Activated CD4-positive, alpha-beta T cell treated with anti-CD3 and anti-CD28 coated beads, Interleukin-2, amount 10 ng/mL, durations not matched to agents 7 days and 5 days (primary cell): ENCODE data around the gene TUFT1. TPM values are rescaled to one million over a fixed set of nuclear protein-coding genes. Genes with fewer than 3 reads are reported as not detected.

Experiments used
- CTCF ChIA-PET: fragments of 350-600 bp; sonication (Branson Sonifier 250); formaldehyde crosslinking; loops from one replicate; lab custom pipeline; 2021; ENCODE audit warnings: antibody characterized with exemption; lab: Charles Lee
- POLR2A ChIA-PET: fragments of 350-600 bp; sonication (Branson Sonifier 250); formaldehyde crosslinking; loops from one replicate; lab custom pipeline; 2021; ENCODE audit warnings: antibody characterized with exemption; lab: Charles Lee
- DNase-seq: peaks from one replicate; pipeline ENCODE4 v3.0.0-alpha.2; 2020
- H3K27ac Mint-ChIP-seq: one replicate; pipeline ENCODE4 v1.8.0; 2021; ENCODE audit warnings: mild to moderate bottlenecking, moderate library complexity, mixed read lengths
- H3K27me3 Mint-ChIP-seq: one replicate; pipeline ENCODE4 v1.8.0; 2021; ENCODE audit warnings: mixed read lengths
- H3K36me3 Mint-ChIP-seq: one replicate; pipeline ENCODE4 v1.8.0; 2021; ENCODE audit warnings: low read depth, mixed read lengths
- H3K4me1 Mint-ChIP-seq: one replicate; pipeline ENCODE4 v1.8.0; 2021; ENCODE audit warnings: mixed read lengths
- H3K4me3 Mint-ChIP-seq: one replicate; pipeline ENCODE4 v1.8.0; 2021; ENCODE audit warnings: mild to moderate bottlenecking, moderate library complexity, mixed read lengths
- H3K9me3 Mint-ChIP-seq: one replicate; pipeline ENCODE4 v1.8.0; 2021; ENCODE audit warnings: mixed read lengths
- total RNA-seq, 2 experiments: library from RNA; stranded (reverse); gene quantifications; one replicate each; pipeline ENCODE4 v1.2.3, GENCODE V29; 2021

TUFT1 gene
- total RNA-seq, 2 experiments from 2014 or later, result 1.9 to 2.2 TPM

DNA sequence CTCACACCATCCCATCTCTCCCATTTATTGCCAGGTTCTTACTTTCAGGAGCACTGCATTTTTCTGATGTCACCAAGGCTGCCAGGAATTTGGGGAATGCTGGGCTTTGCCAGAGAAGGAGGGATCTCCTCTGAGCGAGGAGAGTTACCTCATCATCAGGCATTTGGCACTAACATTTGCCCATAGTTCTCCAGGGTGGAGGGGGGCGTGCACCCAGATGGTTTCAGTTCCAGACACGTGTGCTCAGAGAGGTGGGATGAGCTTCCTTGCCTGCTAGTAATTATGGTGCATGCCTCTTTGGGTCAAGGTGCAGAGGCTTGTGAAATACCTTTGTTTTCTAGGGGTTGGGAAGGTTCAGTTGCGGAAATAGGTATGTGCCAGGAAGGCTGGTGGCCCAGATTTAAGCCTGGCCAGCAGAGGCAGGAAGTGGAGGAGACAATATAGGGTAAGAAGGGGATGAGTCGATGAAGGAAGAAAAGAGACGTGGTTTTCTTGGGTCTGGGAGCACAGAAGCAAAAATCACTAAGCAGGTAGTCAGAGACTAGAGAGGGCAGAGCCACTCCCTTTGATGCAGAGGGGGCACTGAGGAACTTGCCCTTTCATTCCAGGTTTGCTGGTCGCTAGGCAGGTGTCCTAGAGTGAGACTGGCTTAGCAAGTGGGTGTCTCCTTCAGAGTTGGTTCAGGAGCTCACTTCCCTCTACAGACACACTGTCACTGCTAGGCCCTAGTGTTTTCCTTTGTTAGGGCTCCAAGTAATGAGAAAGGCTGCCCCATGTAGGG is 7.2 kb downstream of the TUFT1 start:
- Mint-ChIP-seq H3K27me3 (peaks cover 3% of the 10 kb centered on the region), H3K4me1 (peaks cover 11% of the 10 kb centered on the region), H3K9me3 (no peaks in the 10 kb centered on the region), H3K27ac (no peak overlapping the region), H3K36me3 (no peaks in the 10 kb centered on the region), H3K4me3 (no peak overlapping the region)
- POLR2A ChIA-PET, result no interaction called here
- CTCF ChIA-PET, result interaction anchor here (1.4 kb wide), 1 partner anchor 11 kb away, joined by 3 read pairs; no protein-coding TSS in a partner anchor
- no peak for DNase-seq

DNA sequence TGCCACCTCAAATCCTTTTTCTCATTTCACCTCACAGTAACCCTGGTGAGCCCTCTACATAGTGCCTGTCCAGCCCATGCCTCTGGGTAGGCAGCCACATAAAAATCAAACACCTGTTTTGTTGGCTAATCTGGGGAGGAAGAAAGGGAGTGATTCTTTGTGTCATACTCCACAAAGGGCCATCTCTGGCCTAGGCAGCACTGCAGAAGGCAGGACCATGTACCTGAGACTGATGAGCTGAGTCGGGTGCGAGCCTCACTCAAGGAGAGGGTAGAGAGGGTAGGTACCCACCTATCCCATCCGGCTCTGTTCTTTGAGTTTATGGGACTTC is 7.8 kb downstream of the TUFT1 start:
- Mint-ChIP-seq H3K4me3 (no peak overlapping the region), H3K4me1 (peaks cover 11% of the 10 kb centered on the region), H3K36me3 (no peaks in the 10 kb centered on the region), H3K9me3 (no peaks in the 10 kb centered on the region), H3K27me3 (no peaks in the 10 kb centered on the region), H3K27ac (no peak overlapping the region)
- ChIA-PET CTCF (interaction anchor here (1.4 kb wide), 1 partner anchor 12 kb away, joined by 3 read pairs; no protein-coding TSS in a partner anchor), POLR2A (no interaction called here)
- DNase-seq, result no peak

DNA sequence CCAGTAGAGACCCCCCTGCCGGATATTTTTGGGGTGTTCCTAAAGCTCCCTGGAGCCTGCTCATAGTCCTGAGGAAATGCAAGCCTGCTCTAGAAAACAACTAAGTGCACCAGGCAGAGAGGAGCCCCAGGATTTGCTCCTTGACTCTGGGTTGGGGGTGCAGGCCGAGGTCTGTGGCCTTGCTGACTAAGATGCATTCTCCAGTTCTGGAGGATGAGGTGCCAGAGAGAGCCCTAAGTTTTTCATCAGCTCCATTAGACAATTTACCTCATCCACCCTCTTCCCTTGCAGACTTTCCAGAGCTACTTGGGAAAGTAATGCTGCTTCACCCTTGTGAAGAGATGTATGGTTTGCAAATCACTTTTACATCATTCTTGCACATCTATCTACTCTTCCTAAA is 9.1 kb downstream of the TUFT1 start:
- POLR2A ChIA-PET, result no interaction called here

DNA sequence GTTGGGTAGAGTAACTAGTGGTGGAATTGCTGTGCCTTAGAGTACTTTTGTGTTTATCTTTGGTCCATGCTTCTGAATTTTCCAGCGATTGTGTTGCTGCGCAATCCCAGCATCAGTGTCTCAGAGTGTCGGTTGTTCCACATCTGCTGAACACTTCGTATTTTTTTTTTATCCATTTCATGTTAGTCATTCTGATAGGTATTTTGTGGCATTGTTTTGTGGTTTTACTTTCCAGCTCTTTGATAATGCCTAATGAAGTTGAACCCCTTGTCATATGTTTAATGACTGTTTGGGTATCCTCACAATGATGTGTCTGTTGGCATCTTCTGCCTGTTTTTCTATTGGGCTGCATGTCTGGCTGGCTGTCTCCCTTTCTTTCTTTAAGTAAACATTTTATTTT is 13.6 kb downstream of the TUFT1 start:
- H3K4me3 Mint-ChIP-seq, result no peak overlapping the region
- no peaks in the 10 kb centered on the region for H3K36me3 Mint-ChIP-seq
- no peak for DNase-seq
- CTCF ChIA-PET, result no interaction called here
- H3K9me3 Mint-ChIP-seq, result no peaks in the 10 kb centered on the region
- peaks cover 3% of the 10 kb centered on the region for H3K4me1 Mint-ChIP-seq
- no peak overlapping the region for H3K27ac Mint-ChIP-seq
- H3K27me3 Mint-ChIP-seq, result no peaks in the 10 kb centered on the region
- POLR2A ChIA-PET, result no interaction called here

More for the DNA sequence above, 9.1 kb downstream of the TUFT1 start:
- CTCF ChIA-PET, result no interaction called here
- peaks cover 11% of the 10 kb centered on the region for H3K4me1 Mint-ChIP-seq
- no peaks in the 10 kb centered on the region for H3K36me3 Mint-ChIP-seq
- H3K4me3 Mint-ChIP-seq, result no peak overlapping the region
- no peaks in the 10 kb centered on the region for H3K27me3 Mint-ChIP-seq
- DNase-seq, result no peak
- no peak overlapping the region for H3K27ac Mint-ChIP-seq
- H3K9me3 Mint-ChIP-seq, result no peaks in the 10 kb centered on the region

DNA sequence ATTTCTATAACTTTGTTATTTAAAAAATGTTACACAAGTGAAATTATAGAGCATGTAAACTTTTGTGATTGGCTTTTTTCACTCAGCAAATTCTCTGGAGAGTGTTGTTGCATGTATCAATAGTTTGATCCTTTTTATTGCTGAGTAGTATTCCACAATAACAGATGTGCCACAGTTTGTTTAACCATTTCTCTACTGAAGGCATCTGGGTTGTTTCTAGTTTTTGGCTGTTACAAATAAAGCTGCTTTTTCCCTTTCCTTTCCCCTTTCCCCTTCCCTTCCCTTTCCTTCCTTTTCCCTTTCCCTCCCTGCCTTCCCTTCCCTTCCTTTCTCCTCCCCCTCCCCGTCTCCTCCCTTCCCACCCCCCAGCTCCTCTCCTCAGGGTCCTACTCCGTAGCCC is 15.9 kb downstream of the TUFT1 start:
- ChIA-PET POLR2A (no interaction called here), CTCF (no interaction called here)
- Mint-ChIP-seq H3K27me3 (no peaks in the 10 kb centered on the region), H3K27ac (no peak overlapping the region), H3K4me1 (peaks cover 3% of the 10 kb centered on the region), H3K36me3 (no peaks in the 10 kb centered on the region), H3K4me3 (no peak overlapping the region), H3K9me3 (no peaks in the 10 kb centered on the region)
- no peak for DNase-seq

DNA sequence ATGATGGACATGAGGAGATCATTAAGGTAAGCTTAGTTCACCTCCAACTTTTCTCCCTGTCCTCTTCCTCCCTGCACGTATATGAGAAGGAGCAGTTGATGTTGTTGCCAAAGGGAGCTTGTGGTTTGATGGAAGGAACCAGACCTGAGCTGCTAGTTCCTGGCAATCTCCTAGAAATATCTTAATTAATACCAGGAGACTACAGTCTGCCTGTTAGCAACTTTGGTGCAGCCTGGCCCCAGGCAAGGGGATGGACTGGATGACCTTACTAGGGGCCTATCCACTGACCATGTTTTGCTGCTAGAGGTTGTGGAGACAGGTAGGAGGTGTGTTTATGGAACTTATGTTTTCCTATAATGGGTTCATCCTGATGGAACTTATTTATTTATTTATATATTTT is 22.6 kb downstream of the TUFT1 start:
- no peaks in the 10 kb centered on the region for H3K27me3 Mint-ChIP-seq
- no peak overlapping the region for H3K4me3 Mint-ChIP-seq
- H3K9me3 Mint-ChIP-seq, result no peaks in the 10 kb centered on the region
- no peak overlapping the region for H3K27ac Mint-ChIP-seq
- H3K36me3 Mint-ChIP-seq, result no peaks in the 10 kb centered on the region
- ChIA-PET CTCF (interaction anchor here (1.2 kb wide), 1 partner anchor 16 kb away, joined by 3 read pairs; no protein-coding TSS in a partner anchor), POLR2A (no interaction called here)
- DNase-seq, result no peak
- H3K4me1 Mint-ChIP-seq, result peaks cover 3% of the 10 kb centered on the region

DNA sequence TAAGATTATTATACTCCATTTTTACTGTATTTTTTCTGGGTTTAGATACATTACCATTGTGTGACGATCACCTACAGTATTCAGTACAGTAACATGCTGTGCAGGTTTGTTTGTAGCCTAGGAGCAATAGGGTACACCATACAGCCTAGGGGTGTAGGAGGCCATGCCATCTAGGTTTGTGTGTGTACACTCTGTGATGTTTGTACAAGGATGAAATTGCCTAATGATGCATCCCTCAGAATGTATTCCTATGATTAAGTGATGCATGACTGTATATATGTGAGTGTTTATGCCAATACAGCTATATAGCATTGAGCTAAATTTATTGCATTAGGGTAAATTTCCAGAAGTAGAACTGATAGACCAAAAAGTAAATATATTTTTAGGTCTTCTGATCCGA is 23.3 kb downstream of the TUFT1 start:
- no peaks in the 10 kb centered on the region for H3K36me3 Mint-ChIP-seq
- ChIA-PET POLR2A (no interaction called here), CTCF (interaction anchor here (1.7 kb wide), 1 partner anchor 18 kb away, joined by 6 read pairs; no protein-coding TSS in a partner anchor)
- no peak overlapping the region for H3K4me3 Mint-ChIP-seq
- no peak overlapping the region for H3K27ac Mint-ChIP-seq
- no peak for DNase-seq
- H3K27me3 Mint-ChIP-seq, result no peaks in the 10 kb centered on the region
- H3K4me1 Mint-ChIP-seq, result peaks cover 5% of the 10 kb centered on the region
- no peaks in the 10 kb centered on the region for H3K9me3 Mint-ChIP-seq

DNA sequence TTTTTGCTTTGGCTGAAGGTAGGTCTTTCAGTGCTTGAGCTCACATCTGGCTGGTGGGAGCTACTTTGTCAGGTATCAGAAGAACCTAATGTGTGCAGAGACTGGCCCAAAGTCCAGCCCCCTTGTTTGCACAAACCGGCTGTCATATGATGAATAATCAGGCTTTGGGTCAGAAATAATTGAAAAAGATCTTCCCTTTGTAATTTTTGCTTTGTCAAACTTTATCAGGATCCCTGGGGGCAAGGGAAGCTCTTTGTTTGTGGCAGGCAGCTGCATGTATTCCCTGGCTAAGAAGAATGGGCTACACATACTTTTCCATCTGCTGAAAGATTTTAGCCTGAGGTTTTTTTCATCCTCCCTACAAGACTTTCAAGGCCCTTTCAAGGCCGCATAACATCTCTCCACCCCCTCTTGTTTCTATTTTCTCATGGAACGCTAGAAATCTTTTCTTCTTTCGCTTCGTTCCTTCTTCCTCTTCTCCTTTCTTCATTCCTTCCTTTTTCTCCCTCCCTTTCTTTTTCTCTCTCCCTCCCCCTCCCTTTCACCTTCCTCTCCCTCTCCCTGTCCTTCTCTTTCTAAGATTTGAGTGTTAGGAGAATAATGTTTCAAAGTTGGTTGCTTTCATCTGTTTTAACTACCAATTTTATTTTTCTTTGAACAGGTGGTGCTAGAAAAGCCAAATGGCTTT is 25.5 kb downstream of the TUFT1 start:
- Mint-ChIP-seq H3K27me3 (no peaks in the 10 kb centered on the region), H3K9me3 (no peaks in the 10 kb centered on the region), H3K36me3 (no peaks in the 10 kb centered on the region), H3K4me1 (peaks cover 4% of the 10 kb centered on the region), H3K4me3 (no peak overlapping the region), H3K27ac (no peak overlapping the region)
- no peak for DNase-seq
- CTCF ChIA-PET, result interaction anchor here (0.8 kb wide), 1 partner anchor 18 kb away, joined by 3 read pairs; no protein-coding TSS in a partner anchor
- POLR2A ChIA-PET, result interaction anchor here (0.9 kb wide), 1 partner anchor 14 kb away, joined by 3 read pairs; no protein-coding TSS in a partner anchor

DNA sequence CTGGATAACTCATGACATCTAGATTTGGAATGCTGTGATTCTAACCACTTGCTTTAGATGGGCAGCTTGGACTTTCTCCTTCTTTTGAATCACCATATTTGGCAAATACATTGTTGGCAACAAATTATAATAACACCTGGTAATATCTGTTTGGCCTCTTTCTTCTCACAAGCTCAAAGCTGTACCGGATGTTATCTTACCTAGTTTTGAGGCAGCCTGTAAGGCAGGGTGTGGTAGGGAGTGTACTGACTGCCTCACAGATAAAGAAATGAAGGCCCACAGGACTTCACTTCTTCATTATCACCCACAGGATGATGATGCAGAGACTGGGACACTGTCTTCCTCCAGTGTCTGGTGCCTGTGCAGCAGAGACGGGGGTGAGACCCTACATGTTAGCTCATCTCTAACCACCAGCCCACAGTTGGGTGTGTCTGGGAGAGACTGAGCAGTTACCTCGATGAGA is 28.5 kb downstream of the TUFT1 start:
- no peaks in the 10 kb centered on the region for H3K36me3 Mint-ChIP-seq
- peaks cover 4% of the 10 kb centered on the region for H3K4me1 Mint-ChIP-seq
- CTCF ChIA-PET, result interaction anchor here (0.9 kb wide), 1 partner anchor 11 kb away, joined by 5 read pairs; no protein-coding TSS in a partner anchor
- no peak overlapping the region for H3K4me3 Mint-ChIP-seq
- DNase-seq, result no peak
- H3K27me3 Mint-ChIP-seq, result no peaks in the 10 kb centered on the region
- peak overlapping the region; percentile 54 for H3K27ac Mint-ChIP-seq
- no peaks in the 10 kb centered on the region for H3K9me3 Mint-ChIP-seq
- POLR2A ChIA-PET, result no interaction called here

DNA sequence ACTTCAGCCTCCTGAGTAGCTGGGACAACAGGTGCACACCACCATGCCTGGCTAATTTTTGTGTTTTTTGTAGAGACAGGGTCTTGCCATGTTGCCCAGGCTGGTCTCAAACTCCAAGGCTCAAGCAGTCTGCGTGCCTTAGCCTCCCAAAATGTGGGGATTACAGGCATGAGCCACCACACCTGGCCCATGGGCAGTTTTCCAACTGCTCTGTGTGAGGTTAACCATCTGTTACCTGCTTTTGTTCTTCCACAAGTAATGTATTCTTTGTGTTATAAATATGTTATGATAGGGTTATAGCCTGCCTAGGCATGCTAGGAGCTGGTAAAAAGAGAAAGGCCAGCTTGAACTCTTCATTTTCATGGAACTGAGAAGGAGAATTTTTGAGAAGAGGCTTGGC is 30.7 kb downstream of the TUFT1 start:
- Mint-ChIP-seq H3K36me3 (no peaks in the 10 kb centered on the region), H3K4me1 (peaks cover 14% of the 10 kb centered on the region), H3K9me3 (no peaks in the 10 kb centered on the region), H3K27me3 (no peaks in the 10 kb centered on the region), H3K4me3 (no peak overlapping the region), H3K27ac (no peak overlapping the region)
- CTCF ChIA-PET, result no interaction called here
- DNase-seq, result no peak
- POLR2A ChIA-PET, result no interaction called here

DNA sequence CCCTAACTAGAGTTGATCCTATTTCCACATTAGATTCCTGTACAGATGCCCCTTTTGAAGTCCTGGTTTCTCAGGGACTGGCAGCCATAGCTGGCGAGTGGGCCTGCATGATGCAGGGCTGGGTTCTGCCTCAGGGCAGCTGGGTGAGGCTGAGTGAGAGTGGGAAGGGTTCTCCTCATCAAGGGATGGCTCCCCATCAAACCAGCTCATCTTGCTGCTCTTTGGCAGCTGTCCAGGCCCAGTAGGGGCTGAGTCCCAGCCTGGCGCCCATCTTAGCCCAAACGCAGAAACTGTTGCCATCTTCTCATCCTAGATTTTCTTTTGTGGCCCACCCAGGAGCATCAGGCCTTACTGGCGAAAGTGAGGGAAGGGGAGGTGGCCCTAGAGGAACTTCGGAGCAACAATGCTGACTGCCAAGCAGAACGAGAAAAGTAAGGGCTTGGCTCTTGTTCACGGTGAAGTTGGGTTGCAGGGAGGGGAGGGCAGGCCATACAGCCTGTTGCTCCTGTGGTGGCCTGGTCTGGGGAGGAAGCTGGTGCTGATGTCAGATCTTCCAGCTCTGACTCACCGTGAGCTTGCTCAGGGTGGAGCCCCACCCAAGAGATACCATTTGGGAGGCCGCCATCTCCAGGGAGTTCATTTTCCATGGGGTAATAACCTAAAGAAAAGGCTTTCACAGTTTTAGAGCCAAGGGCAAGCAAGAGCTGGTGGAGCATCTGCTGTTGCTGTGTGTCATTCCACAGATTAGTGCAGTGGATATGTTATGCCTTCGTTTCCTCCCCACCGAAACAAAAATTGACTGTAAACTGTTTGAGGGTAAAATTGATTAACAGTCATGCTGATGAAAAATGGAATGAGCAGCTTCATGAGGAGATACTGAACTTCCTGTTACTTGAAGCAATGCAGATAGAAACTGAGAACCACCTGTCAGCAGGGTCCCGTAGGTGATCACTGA is 34.7 kb downstream of the TUFT1 start:
- Mint-ChIP-seq H3K4me3 (no peak overlapping the region), H3K36me3 (no peaks in the 10 kb centered on the region), H3K27me3 (no peaks in the 10 kb centered on the region), H3K9me3 (no peaks in the 10 kb centered on the region), H3K27ac (no peak overlapping the region), H3K4me1 (peaks cover 11% of the 10 kb centered on the region)
- CTCF ChIA-PET, result interaction anchor here (0.8 kb wide), 1 partner anchor 19 kb away, joined by 3 read pairs; no protein-coding TSS in a partner anchor
- POLR2A ChIA-PET, result no interaction called here
- peak; percentile 12 for DNase-seq

DNA sequence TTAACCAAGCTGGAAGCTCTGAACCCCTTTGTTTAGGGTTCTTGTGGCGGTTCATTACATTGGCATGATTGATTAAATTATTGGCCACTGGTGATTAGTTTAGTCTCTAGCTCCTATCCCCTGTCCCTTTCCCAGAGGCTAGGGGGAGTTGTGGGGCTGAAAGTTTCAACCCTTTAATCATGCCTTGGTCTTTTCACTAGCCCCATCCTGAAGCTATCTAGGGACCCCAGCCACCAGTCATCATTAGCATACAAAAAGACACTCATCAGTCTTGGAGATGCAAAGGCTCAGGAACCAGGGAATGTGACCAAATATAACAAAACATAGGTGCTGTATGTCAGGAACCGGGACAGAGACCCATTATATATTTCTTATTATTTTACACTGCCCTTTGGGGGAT is 37.1 kb downstream of the TUFT1 start:
- POLR2A ChIA-PET, result no interaction called here

More for the DNA sequence above, 37.1 kb downstream of the TUFT1 start:
- H3K27ac Mint-ChIP-seq, result no peak overlapping the region
- no peaks in the 10 kb centered on the region for H3K36me3 Mint-ChIP-seq
- no peaks in the 10 kb centered on the region for H3K27me3 Mint-ChIP-seq
- no peaks in the 10 kb centered on the region for H3K9me3 Mint-ChIP-seq
- peaks cover 11% of the 10 kb centered on the region for H3K4me1 Mint-ChIP-seq
- CTCF ChIA-PET, result interaction anchor here (0.9 kb wide), 1 partner anchor 13 kb away, joined by 4 read pairs; no protein-coding TSS in a partner anchor
- no peak overlapping the region for H3K4me3 Mint-ChIP-seq
- DNase-seq, result no peak
